Liver (tissue), 9 donors: Measurements from ENCODE around the gene ENTPD8. TPM values are rescaled to one million over a fixed set of nuclear protein-coding genes. Genes with fewer than 3 reads are reported as not detected.

ENCODE experiments used
- DNase-seq: peaks from one replicate; pipeline ENCODE4 v3.0.0-alpha.2; 2017; ENCODE audit warnings: low spot score
- H3K27ac ChIP-seq, 2 donors: one replicate each; pipeline ENCODE4 v1.7.0; 2013; ENCODE audit warnings: inconsistent platforms in 2 of 2, low read length in 2 of 2, control low read depth in 1 of 2, low read depth in 1 of 2, mild to moderate bottlenecking in 1 of 2
- H3K27me3 ChIP-seq, 4 donors: one replicate each; pipeline versions ENCODE4 v1.6.1 to v1.7.0; 2013; ENCODE audit warnings: low read length in 3 of 4, inconsistent platforms in 1 of 4, mild to moderate bottlenecking in 1 of 4, moderate library complexity in 1 of 4; ENCODE audit not compliant: control insufficient read depth in 4 of 4, insufficient read depth in 4 of 4
- H3K36me3 ChIP-seq, 4 donors: one replicate each; pipeline versions ENCODE4 v1.6.1 to v1.7.0; 2013; ENCODE audit warnings: low read length in 3 of 4, mild to moderate bottlenecking in 3 of 4, low read depth in 1 of 4, moderate library complexity in 1 of 4; ENCODE audit not compliant: control insufficient read depth in 4 of 4, insufficient read depth in 3 of 4
- H3K4me1 ChIP-seq, 4 donors: one replicate each; pipeline versions ENCODE4 v1.6.1 to v1.7.0; 2013; ENCODE audit warnings: low read length in 3 of 4, mild to moderate bottlenecking in 3 of 4, moderate library complexity in 1 of 4; ENCODE audit not compliant: control insufficient read depth in 4 of 4, insufficient read depth in 4 of 4
- H3K4me3 ChIP-seq, 3 donors: one replicate each; pipeline versions ENCODE4 v1.6.1 to v1.7.0; 2013; ENCODE audit warnings: low read length in 3 of 3, control low read depth in 1 of 3, low read depth in 1 of 3, mild to moderate bottlenecking in 1 of 3
- H3K9ac ChIP-seq, 2 donors: one replicate each; pipeline ENCODE4 v1.7.0; 2013; ENCODE audit warnings: low read length in 2 of 2, mild to moderate bottlenecking in 2 of 2, moderate library complexity in 2 of 2, control low read depth in 1 of 2, low read depth in 1 of 2
- H3K9me3 ChIP-seq, 4 donors: one replicate each; pipeline versions ENCODE4 v1.6.1 to v1.7.0; 2013; ENCODE audit warnings: low read length in 3 of 4; ENCODE audit not compliant: control insufficient read depth in 4 of 4
- CTCF ChIP-seq: fragments of 150-350 bp; IDR thresholded peaks from 2 replicates; pipeline ENCODE4 v1.5.1; 2017; ENCODE audit warnings: improper control_type of control experiment, low read depth, low read length; ENCODE audit not compliant: missing input control
- EGR1 ChIP-seq, 2 donors: IDR thresholded peaks; 2 replicates each; pipeline ENCODE4 v1.6.1; 2016 to 2018; ENCODE audit warnings: antibody characterized with exemption in 2 of 2, low read depth in 2 of 2
- FOXA1 ChIP-seq: IDR thresholded peaks from 2 replicates; pipeline ENCODE4 v1.6.1; 2016; ENCODE audit warnings: antibody characterized with exemption
- FOXA2 ChIP-seq: IDR thresholded peaks from 2 replicates; pipeline ENCODE4 v1.6.1; 2016; ENCODE audit warnings: antibody characterized with exemption
- GABPA ChIP-seq, 2 donors: IDR thresholded peaks in 1 of 2; conservative IDR thresholded peaks in 1 of 2; 2 replicates each; pipeline ENCODE4 v1.6.1; 2016; ENCODE audit warnings: antibody characterized with exemption in 2 of 2, mild to moderate bottlenecking in 1 of 2, moderate library complexity in 1 of 2
- HNF4A ChIP-seq, 2 donors: conservative IDR thresholded peaks; 2 replicates each; pipeline ENCODE4 v1.6.1; 2016; ENCODE audit warnings: antibody characterized with exemption in 2 of 2, mild to moderate bottlenecking in 2 of 2
- JUND ChIP-seq, 2 donors: IDR thresholded peaks; 2 replicates each; pipeline ENCODE4 v1.6.1; 2016; ENCODE audit warnings: antibody characterized with exemption in 2 of 2
- NR2F2 ChIP-seq: IDR thresholded peaks from 2 replicates; pipeline ENCODE4 v1.6.1; 2016; ENCODE audit warnings: antibody characterized with exemption
- REST ChIP-seq: IDR thresholded peaks from 2 replicates; pipeline ENCODE4 v1.6.1; 2016; ENCODE audit warnings: antibody characterized with exemption, mild to moderate bottlenecking
- RXRA ChIP-seq, 2 donors: IDR thresholded peaks; 2 replicates each; pipeline ENCODE4 v1.6.1; 2017 to 2018; ENCODE audit warnings: antibody characterized with exemption in 2 of 2, mild to moderate bottlenecking in 1 of 2
- TAF1 ChIP-seq: conservative IDR thresholded peaks from 2 replicates; pipeline ENCODE4 v1.6.1; 2016; ENCODE audit warnings: antibody characterized with exemption, mild to moderate bottlenecking
- YY1 ChIP-seq: IDR thresholded peaks from 2 replicates; pipeline ENCODE4 v1.6.1; 2016; ENCODE audit warnings: antibody characterized with exemption, mild to moderate bottlenecking
- WGBS: extraction: QIAGEN DNeasy Blood & Tissue Kit; methylation state at CpG from one replicate; pipeline ENCODE4 v1.1.7; 2013; 5-methylcytosine and 5-hydroxymethylcytosine counted together
- polyA plus RNA-seq, 2 donors: library from polyadenylated mRNA; stranded (reverse) in 1 of 2; unstranded in 1 of 2; fragments of 200-250 nt in 1 of 2; fragments of >200 nt in 1 of 2; fragmentation: Nextera tagmentation in 1 of 2; extraction: Ambion mirVana in 1 of 2; gene quantifications; one replicate each; pipeline versions ENCODE4 v1.2.1 to v1.2.3, GENCODE V29; 2013 to 2015
- total RNA-seq, 2 donors: library from RNA; depleted of rRNA; stranded (reverse); fragments of >200 nt; gene quantifications; one replicate each; pipeline ENCODE4 v1.2.3, GENCODE V29; 2014
- TF ChIP-seq, protein P1 (sequence below): IDR thresholded peaks from 2 replicates; pipeline ENCODE4 v1.6.1; 2016; ENCODE audit warnings: antibody characterized with exemption
- TF ChIP-seq, protein P2 (sequence below): IDR thresholded peaks from 2 replicates; pipeline ENCODE4 v1.6.1; 2016; ENCODE audit warnings: antibody characterized with exemption
- donor health status: healthy.
- donor health status: healthy.
- donor health status: healthy.
- donor health status: healthy.
- donor health status: healthy.

ENTPD8 gene
- total and polyA plus RNA-seq, 4 donors: 1.6 to 6.2 (median 4.9) TPM

GRCh38 chr9:137449931-137450538 is 8.9 kb upstream of the ENTPD8 start:
- H3K9ac ChIP-seq: no peak overlapping the region
- no peak overlapping the region for H3K4me3 ChIP-seq
- peaks cover 0 to 5% (median 2%) of the 10 kb centered on the region in 4 donors for H3K36me3 ChIP-seq
- H3K27me3 ChIP-seq: no peaks in the 10 kb centered on the region
- DNase-seq: no peak
- 89% methylated on average over 18 of the region's 18 CpGs for WGBS
- TF ChIP-seq FOXA1 (no peak), TAF1 (no peak), FOXA2 (no peak), RXRA (IDR thresholded peaks at IDR 0.05) (no peak), JUND (IDR thresholded peaks at IDR 0.05) (no peak), EGR1 (IDR thresholded peaks at IDR 0.05; ENCODE audit: low read depth in 2 of 2) (no peak), YY1 (no peak), HNF4A (conservative IDR thresholded peaks at IDR 0.05) (no peak), CTCF (no peak), GABPA (IDR thresholded peaks at IDR 0.05 in 1 of 2, conservative IDR thresholded peaks at IDR 0.05 in 1 of 2) (no peak), NR2F2 (no peak)
- TF ChIP-seq, protein P1, sequence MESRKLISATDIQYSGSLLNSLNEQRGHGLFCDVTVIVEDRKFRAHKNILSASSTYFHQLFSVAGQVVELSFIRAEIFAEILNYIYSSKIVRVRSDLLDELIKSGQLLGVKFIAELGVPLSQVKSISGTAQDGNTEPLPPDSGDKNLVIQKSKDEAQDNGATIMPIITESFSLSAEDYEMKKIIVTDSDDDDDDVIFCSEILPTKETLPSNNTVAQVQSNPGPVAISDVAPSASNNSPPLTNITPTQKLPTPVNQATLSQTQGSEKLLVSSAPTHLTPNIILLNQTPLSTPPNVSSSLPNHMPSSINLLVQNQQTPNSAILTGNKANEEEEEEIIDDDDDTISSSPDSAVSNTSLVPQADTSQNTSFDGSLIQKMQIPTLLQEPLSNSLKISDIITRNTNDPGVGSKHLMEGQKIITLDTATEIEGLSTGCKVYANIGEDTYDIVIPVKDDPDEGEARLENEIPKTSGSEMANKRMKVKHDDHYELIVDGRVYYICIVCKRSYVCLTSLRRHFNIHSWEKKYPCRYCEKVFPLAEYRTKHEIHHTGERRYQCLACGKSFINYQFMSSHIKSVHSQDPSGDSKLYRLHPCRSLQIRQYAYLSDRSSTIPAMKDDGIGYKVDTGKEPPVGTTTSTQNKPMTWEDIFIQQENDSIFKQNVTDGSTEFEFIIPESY: no peak
- TF ChIP-seq, protein P2, sequence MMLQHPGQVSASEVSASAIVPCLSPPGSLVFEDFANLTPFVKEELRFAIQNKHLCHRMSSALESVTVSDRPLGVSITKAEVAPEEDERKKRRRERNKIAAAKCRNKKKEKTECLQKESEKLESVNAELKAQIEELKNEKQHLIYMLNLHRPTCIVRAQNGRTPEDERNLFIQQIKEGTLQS: no peak
- no peaks in the 10 kb centered on the region for H3K9me3 ChIP-seq
- H3K4me1 ChIP-seq: peaks cover 13 to 26% (median 17%) of the 10 kb centered on the region in 4 donors
- no peak overlapping the region for H3K27ac ChIP-seq

- TF ChIP-seq HNF4A (conservative IDR thresholded peaks at IDR 0.05) (no peak), FOXA2 (no peak), NR2F2 (no peak), REST (no peak)
- TF ChIP-seq, protein P2: no peak
- Histone ChIP-seq H3K27me3 (no peaks in the 10 kb centered on the region), H3K4me1 (peaks cover 7 to 18% (median 10%) of the 10 kb centered on the region in 4 donors), H3K9ac (no peak overlapping the region), H3K4me3 (no peak overlapping the region), H3K36me3 (peaks cover 0 to 5% (median 2%) of the 10 kb centered on the region in 4 donors), H3K9me3 (no peaks in the 10 kb centered on the region), H3K27ac (no peak overlapping the region)
- no peak for DNase-seq
- WGBS: 90% methylated on average over 36 of the region's 36 CpGs
Measured at GRCh38 chr9:137449081-137449844, 8.1 kb upstream of the ENTPD8 start.
